ENCODE results near the gene USP32. TPM values are rescaled to one million over a fixed set of nuclear protein-coding genes. Genes with fewer than 3 reads are reported as not detected.
"Not testable (repeated sequence)": the region's sequence is repeated elsewhere in the genome, so short reads cannot be mapped to it uniquely, and the experiment has no call there.

USP32 gene
- total RNA-seq, 1 donor from 2014 or later = 39.1 TPM

DNA sequence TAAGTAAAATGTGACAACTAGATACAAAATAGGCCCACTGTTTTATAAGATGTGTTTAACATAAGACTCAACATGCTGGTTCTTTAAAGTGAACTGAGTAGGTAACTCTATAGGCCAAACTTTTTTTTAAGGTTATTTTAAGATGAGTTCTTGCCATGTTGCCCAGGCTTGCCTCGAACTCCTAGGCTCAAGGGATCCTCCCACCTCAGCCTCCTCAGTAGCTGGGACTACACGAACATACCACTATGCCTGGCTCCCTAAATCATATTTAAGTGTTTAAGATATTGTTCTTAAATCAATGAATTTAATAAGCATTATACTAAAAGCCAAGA, 69.9 kb downstream of the USP32 start:
- DNase-seq (ENCODE audit: extremely low spot score, unreplicated experiment) = no peak
- H3K4me1 Mint-ChIP-seq (ENCODE audit: unreplicated experiment) = peaks cover 8% of the 10 kb centered on the region
- H3K36me3 Mint-ChIP-seq = peaks cover 2% of the 10 kb centered on the region
- no peaks in the 10 kb centered on the region for H3K27me3 Mint-ChIP-seq
- no peak overlapping the region for H3K27ac Mint-ChIP-seq
- H3K9me3 Mint-ChIP-seq = no peaks in the 10 kb centered on the region
- TF ChIP-seq, protein P1, sequence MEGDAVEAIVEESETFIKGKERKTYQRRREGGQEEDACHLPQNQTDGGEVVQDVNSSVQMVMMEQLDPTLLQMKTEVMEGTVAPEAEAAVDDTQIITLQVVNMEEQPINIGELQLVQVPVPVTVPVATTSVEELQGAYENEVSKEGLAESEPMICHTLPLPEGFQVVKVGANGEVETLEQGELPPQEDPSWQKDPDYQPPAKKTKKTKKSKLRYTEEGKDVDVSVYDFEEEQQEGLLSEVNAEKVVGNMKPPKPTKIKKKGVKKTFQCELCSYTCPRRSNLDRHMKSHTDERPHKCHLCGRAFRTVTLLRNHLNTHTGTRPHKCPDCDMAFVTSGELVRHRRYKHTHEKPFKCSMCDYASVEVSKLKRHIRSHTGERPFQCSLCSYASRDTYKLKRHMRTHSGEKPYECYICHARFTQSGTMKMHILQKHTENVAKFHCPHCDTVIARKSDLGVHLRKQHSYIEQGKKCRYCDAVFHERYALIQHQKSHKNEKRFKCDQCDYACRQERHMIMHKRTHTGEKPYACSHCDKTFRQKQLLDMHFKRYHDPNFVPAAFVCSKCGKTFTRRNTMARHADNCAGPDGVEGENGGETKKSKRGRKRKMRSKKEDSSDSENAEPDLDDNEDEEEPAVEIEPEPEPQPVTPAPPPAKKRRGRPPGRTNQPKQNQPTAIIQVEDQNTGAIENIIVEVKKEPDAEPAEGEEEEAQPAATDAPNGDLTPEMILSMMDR (conservative IDR thresholded peaks at IDR 0.05) = no peak
- no peak overlapping the region for H3K4me3 Mint-ChIP-seq

DNA sequence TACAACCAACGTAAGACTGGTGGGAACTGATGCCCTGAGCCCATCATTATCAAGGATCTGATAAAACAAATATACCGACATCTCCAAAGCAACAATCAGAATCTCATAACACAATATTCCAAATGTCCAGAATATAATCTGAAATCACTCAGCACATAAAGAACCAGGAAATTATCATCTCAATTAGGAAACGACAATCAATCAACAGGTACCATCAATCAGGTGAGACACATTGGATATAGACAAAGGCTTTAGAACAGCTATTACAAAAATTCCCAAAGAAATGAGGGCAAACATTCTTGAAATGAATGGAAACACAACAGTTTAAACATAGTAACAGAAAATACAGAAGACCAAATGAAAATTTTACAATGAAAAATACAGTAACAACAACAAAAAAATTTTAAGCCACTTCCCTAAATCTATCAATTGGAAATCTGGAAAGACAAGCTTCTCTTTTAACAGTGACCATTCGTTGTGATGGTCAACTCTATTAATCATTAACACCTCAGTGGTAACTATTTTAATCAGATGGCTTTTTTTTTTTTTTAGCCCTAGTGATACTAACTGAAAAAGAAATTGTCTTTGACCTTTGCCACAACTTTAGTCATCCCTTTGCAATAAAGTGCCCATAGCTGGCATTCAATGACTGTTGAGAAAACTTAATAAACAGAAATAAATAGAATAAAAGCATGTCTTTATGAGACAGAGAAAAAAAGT, 70.4 kb downstream of the USP32 start:
- H3K4me3 Mint-ChIP-seq = no peak overlapping the region
- peaks cover 4% of the 10 kb centered on the region for H3K4me1 Mint-ChIP-seq (ENCODE audit: unreplicated experiment)
- TF ChIP-seq, protein P1 (conservative IDR thresholded peaks at IDR 0.05) = no peak
- no peaks in the 10 kb centered on the region for H3K36me3 Mint-ChIP-seq
- no peak overlapping the region for H3K27ac Mint-ChIP-seq
- no peaks in the 10 kb centered on the region for H3K27me3 Mint-ChIP-seq
- DNase-seq (ENCODE audit: extremely low spot score, unreplicated experiment) = no peak
- H3K9me3 Mint-ChIP-seq = no peaks in the 10 kb centered on the region

DNA sequence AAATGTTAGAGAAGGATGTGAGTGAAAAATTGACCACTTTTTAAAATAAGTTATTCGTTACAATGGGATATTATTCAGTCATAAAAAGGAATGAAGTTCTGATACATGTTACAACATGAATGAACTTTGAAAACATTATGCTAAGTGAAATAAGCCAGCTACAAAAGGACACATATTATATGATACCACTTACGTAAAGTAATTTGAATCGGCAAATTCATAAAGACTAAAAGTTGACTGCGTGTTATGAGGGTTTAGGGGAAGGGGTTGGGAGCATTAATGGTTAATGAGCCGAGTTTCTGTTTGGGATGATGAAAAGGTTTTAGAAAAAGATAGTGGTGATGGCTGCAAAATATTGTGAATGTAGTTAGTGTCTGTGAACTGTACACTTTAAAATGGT, 73.1 kb downstream of the USP32 start:
- Mint-ChIP-seq H3K4me1 (ENCODE audit: unreplicated experiment) (peaks cover 4% of the 10 kb centered on the region), H3K36me3 (no peaks in the 10 kb centered on the region), H3K27me3 (no peaks in the 10 kb centered on the region), H3K27ac (no peak overlapping the region), H3K4me3 (no peak overlapping the region), H3K9me3 (no peaks in the 10 kb centered on the region)
- TF ChIP-seq, protein P1 (conservative IDR thresholded peaks at IDR 0.05) = no peak
- DNase-seq (ENCODE audit: extremely low spot score, unreplicated experiment) = no peak

GRCh38 chr17:60318326-60318725, 73.6 kb downstream of the USP32 start:
- H3K36me3 Mint-ChIP-seq = peaks cover 4% of the 10 kb centered on the region
- H3K9me3 Mint-ChIP-seq = no peaks in the 10 kb centered on the region
- no peak for DNase-seq (ENCODE audit: extremely low spot score, unreplicated experiment)
- no peaks in the 10 kb centered on the region for H3K27me3 Mint-ChIP-seq
- H3K4me3 Mint-ChIP-seq = no peak overlapping the region
- TF ChIP-seq, protein P1 (conservative IDR thresholded peaks at IDR 0.05) = no peak
- peaks cover 7% of the 10 kb centered on the region for H3K4me1 Mint-ChIP-seq (ENCODE audit: unreplicated experiment)
- no peak overlapping the region for H3K27ac Mint-ChIP-seq

DNA sequence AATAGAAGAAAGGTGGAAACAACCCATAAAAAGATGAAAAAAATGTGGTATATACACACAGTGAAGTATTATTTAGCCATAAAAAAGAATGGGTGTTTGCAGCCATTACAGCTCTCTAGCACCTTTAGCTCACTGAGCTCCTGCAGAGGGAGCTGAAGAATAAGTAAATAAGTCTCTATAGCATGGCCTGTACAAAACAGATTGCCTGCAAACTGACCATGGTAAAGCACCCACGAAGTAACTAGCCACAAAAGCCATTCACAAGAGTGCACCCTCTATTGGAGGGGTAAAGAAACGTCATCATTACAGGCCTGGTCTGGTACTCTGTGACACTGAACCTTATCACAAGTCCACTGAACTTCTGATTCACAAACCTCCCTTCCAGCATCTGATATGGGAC, 76.3 kb downstream of the USP32 start:
- H3K27ac Mint-ChIP-seq = no peak overlapping the region
- no peak overlapping the region for H3K4me3 Mint-ChIP-seq
- no peak for DNase-seq (ENCODE audit: extremely low spot score, unreplicated experiment)
- H3K27me3 Mint-ChIP-seq = no peaks in the 10 kb centered on the region
- TF ChIP-seq, protein P1 (conservative IDR thresholded peaks at IDR 0.05) = no peak
- H3K9me3 Mint-ChIP-seq = no peaks in the 10 kb centered on the region
- H3K4me1 Mint-ChIP-seq (ENCODE audit: unreplicated experiment) = peaks cover 3% of the 10 kb centered on the region
- H3K36me3 Mint-ChIP-seq = peaks cover 7% of the 10 kb centered on the region

- H3K36me3 Mint-ChIP-seq; DNase-seq (ENCODE audit: extremely low spot score, unreplicated experiment); H3K9me3 Mint-ChIP-seq; H3K27me3 Mint-ChIP-seq; H3K27ac Mint-ChIP-seq; H3K4me3 Mint-ChIP-seq; H3K4me1 Mint-ChIP-seq (ENCODE audit: unreplicated experiment): not testable (repeated sequence)
These were observed 77.0 kb downstream of the USP32 start for GRCh38 chr17:60314900-60315299.
